Karpas-422 (cell line): Measurements from ENCODE around the gene BRINP1. TPM values are rescaled to one million over a fixed set of nuclear protein-coding genes. Genes with fewer than 3 reads are reported as not detected.

ENCODE experiments used
- DNase-seq: peaks from one replicate; pipeline ENCODE4 v3.0.0-alpha.2; 2015
- H2AFZ ChIP-seq: fragments of 200-600 bp; sonication (generic); 2 replicates; pipeline ENCODE4 v1.6.1; 2014; ENCODE audit warnings: antibody characterized with exemption, low read length, mixed read lengths
- H3K27ac ChIP-seq: fragments of 200-600 bp; sonication (generic); 2 replicates; pipeline ENCODE4 v1.5.1; 2014; ENCODE audit warnings: mild to moderate bottlenecking, low read length, moderate library complexity
- H3K27me3 ChIP-seq: fragments of 200-600 bp; sonication (generic); 2 replicates; pipeline ENCODE4 v1.6.1; 2014; ENCODE audit warnings: low read length, mixed read lengths
- H3K36me3 ChIP-seq: fragments of 200-600 bp; sonication (generic); 2 replicates; pipeline ENCODE4 v1.6.1; 2014; ENCODE audit warnings: low read length, mixed read lengths; ENCODE audit not compliant: insufficient read depth
- H3K4me1 ChIP-seq: fragments of 200-600 bp; sonication (generic); 2 replicates; pipeline ENCODE4 v1.6.1; 2014; ENCODE audit warnings: mild to moderate bottlenecking, low read length, mixed read lengths
- H3K4me2 ChIP-seq: fragments of 200-600 bp; sonication (generic); 2 replicates; pipeline ENCODE4 v1.6.1; 2014; ENCODE audit warnings: low read length, low read depth, mild to moderate bottlenecking; ENCODE audit not compliant: poor library complexity, severe bottlenecking
- H3K4me3 ChIP-seq: fragments of 200-600 bp; sonication (generic); 2 replicates; pipeline ENCODE4 v1.5.1; 2014; ENCODE audit warnings: mild to moderate bottlenecking, antibody characterized with exemption, low read length, mixed read lengths
- H3K79me2 ChIP-seq: fragments of 200-600 bp; sonication (generic); 2 replicates; pipeline ENCODE4 v1.6.1; 2014; ENCODE audit warnings: mild to moderate bottlenecking, low read length, mixed read lengths
- H3K9ac ChIP-seq: fragments of 200-600 bp; sonication (generic); 2 replicates; pipeline ENCODE4 v1.6.0; 2014; ENCODE audit warnings: low read length
- H3K9me2 ChIP-seq: fragments of 200-600 bp; sonication (generic), shearing (Covaris generic); replicated peaks from 2 replicates; pipeline ENCODE4 v1.6.0; 2014; ENCODE audit warnings: mild to moderate bottlenecking, low read length, moderate library complexity; ENCODE audit not compliant: insufficient read depth
- H3K9me3 ChIP-seq: fragments of 300-700, 200-600 bp; sonication (generic); 2 replicates; pipeline ENCODE4 v1.6.1; 2014; ENCODE audit warnings: low read length, mixed read lengths
- H4K20me1 ChIP-seq: fragments of 200-600 bp; sonication (generic); 2 replicates; pipeline ENCODE4 v1.6.1; 2014; ENCODE audit warnings: mild to moderate bottlenecking, antibody characterized with exemption, low read length, low read depth; ENCODE audit not compliant: insufficient read depth
- total RNA-seq: library from RNA; depleted of rRNA; stranded (reverse); fragments of >200 nt; shearing (Covaris generic); gene quantifications from 2 replicates; pipeline ENCODE4 v1.2.3, GENCODE V29; 2014; ENCODE audit warnings: low replicate concordance

The BRINP1 gene
- total RNA-seq, 1 experiment from 2014 or later = not detected

DNA sequence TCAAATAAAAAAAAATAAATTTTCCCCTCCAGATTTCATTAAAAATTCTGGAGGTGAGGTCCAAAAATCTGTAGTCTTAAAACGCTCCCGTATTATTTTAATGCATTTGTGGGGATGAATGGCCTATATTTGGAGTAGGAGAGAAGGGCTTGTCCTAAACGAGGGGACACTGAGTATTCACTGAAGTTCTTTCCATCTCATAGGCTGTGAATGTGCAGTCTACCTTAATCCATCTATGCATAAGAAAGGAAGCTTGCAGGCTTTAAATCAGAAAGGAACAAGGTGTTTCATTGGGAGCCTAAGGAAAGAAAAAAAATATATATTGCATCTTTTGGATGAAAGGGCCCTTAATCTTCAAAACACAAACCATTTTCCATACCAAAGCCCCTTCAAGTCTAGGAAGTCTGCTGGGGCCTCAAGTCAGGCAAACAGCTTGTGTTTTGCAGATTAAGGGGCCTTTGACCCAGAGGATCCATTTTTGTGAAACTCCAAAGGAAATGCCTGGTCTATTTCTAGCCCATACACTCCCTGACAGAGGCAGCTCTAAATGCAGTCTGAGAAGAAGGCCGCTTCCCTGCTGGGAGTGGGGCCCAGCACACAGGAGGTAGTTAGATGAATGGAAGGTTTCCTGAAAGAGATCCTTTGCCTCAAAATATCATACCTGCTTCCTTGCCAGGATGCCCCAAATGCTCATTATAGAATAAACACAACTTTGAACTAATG is 35.6 kb downstream of the BRINP1 start:
- Histone ChIP-seq H2AFZ (no peak overlapping the region), H3K79me2 (no peaks in the 10 kb centered on the region), H3K9me2 (no peaks in the 10 kb centered on the region), H3K27me3 (no peaks in the 10 kb centered on the region), H4K20me1 (no peaks in the 10 kb centered on the region), H3K36me3 (no peaks in the 10 kb centered on the region), H3K27ac (no peak overlapping the region), H3K4me3 (no peak overlapping the region), H3K4me1 (no peaks in the 10 kb centered on the region), H3K9ac (no peak overlapping the region), H3K4me2 (no peak overlapping the region), H3K9me3 (peaks cover 14% of the 10 kb centered on the region)
- DNase-seq = no peak

DNA sequence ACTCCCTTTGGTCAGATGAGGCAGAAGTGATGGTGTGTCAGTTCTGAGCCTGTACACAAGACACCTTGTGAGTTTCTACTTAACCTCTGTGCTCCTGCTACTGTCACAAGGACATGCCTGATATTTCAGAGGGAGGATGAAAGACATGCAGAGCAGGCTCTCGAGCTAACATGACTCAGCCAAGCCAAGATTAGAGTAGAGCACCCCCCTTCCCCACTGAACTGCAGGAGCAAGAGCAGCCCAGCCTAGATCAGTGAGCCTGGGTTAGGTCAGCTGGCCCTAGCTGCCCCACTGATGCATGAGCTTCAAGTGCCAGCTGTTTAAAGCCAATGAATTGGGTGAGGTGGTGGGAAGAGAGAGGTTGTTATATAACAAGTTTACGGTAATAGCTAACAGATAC is 36.7 kb downstream of the BRINP1 start:
- Histone ChIP-seq H3K4me3 (no peak overlapping the region), H3K4me2 (no peak overlapping the region), H3K4me1 (no peaks in the 10 kb centered on the region), H2AFZ (no peak overlapping the region), H3K9me2 (no peaks in the 10 kb centered on the region), H4K20me1 (no peaks in the 10 kb centered on the region), H3K27ac (no peak overlapping the region), H3K36me3 (no peaks in the 10 kb centered on the region), H3K79me2 (no peaks in the 10 kb centered on the region), H3K9ac (no peak overlapping the region), H3K9me3 (peaks cover 18% of the 10 kb centered on the region), H3K27me3 (no peaks in the 10 kb centered on the region)
- DNase-seq = no peak

DNA sequence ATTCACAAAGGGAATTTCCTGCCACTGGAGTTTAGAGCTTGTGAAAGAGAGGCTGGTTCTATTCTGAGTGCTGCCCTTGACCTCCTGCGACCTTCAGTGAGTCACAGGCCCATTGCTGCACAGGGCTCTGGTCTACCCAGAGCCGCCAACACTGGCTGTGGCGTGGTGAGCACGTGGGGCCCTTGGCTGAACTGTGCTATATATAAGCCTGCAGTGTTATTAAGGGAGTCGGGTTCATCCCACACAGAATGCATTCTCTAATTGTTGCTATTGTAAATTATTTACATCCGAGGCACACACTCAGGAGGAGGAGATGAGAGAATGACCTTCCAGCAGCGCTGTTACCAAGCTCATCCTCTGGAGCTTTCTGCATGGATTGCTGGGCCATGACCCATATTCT is 47.1 kb downstream of the BRINP1 start:
- peaks cover 3% of the 10 kb centered on the region for H3K9me3 ChIP-seq

DNA sequence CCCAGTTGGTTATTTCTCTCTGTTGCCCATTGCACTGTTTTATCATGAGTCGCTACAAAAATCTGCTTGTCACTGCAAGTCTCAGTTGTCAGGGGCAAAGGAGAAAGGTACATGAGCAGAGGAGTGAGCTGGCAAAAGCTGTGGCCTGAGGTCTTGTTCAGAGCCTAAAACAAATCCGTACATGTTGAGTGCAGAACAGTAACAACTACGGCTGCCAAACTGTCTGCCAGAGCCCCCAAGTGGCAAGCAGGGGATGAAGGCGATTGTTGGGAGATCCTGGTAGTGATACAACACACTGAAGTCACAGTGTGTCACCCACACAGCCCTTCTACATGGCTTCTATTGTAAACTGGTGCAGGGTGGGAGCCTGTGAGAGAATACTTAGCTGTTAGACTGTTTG is 50.9 kb downstream of the BRINP1 start:
- no peak for DNase-seq
- no peak overlapping the region for H3K4me3 ChIP-seq
- H3K27me3 ChIP-seq = no peaks in the 10 kb centered on the region
- H3K36me3 ChIP-seq = no peaks in the 10 kb centered on the region
- no peaks in the 10 kb centered on the region for H3K9me2 ChIP-seq
- H3K27ac ChIP-seq = no peak overlapping the region
- H4K20me1 ChIP-seq = no peaks in the 10 kb centered on the region
- no peaks in the 10 kb centered on the region for H3K4me1 ChIP-seq
- peaks cover 3% of the 10 kb centered on the region for H3K9me3 ChIP-seq
- H3K4me2 ChIP-seq = no peak overlapping the region
- no peaks in the 10 kb centered on the region for H3K79me2 ChIP-seq
- H2AFZ ChIP-seq = no peak overlapping the region
- no peak overlapping the region for H3K9ac ChIP-seq

More for the DNA sequence above, 47.1 kb downstream of the BRINP1 start:
- H3K79me2 ChIP-seq = no peaks in the 10 kb centered on the region
- no peaks in the 10 kb centered on the region for H3K4me1 ChIP-seq
- no peaks in the 10 kb centered on the region for H3K36me3 ChIP-seq
- H3K9me2 ChIP-seq = no peaks in the 10 kb centered on the region
- no peak overlapping the region for H3K9ac ChIP-seq
- DNase-seq = no peak
- H3K4me3 ChIP-seq = no peak overlapping the region
- no peak overlapping the region for H3K4me2 ChIP-seq
- no peak overlapping the region for H2AFZ ChIP-seq
- H3K27me3 ChIP-seq = no peaks in the 10 kb centered on the region; the same call in 1 of the 2 replicates
- H4K20me1 ChIP-seq = no peaks in the 10 kb centered on the region
- no peak overlapping the region for H3K27ac ChIP-seq

DNA sequence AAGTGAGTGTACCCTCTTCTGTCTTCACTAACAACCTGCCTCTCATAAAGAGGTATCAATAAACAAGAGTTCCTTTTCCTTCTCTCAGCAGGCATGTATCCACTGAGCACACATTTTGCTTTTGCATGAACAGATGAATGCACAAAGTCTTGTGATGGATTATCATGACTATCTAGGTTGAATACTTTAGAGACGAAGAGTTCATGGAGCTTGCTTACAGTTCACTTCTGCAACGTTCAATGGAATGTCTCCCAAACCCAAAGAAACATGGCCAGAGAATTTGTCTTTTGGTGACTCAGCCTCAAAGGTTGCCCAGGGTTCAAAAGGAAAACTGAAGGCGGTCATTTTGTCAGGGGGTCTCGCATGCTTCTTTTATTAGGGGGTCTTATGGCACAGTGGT is 55.4 kb downstream of the BRINP1 start:
- no peak for DNase-seq
- Histone ChIP-seq H3K9ac (no peak overlapping the region), H3K9me2 (no peaks in the 10 kb centered on the region)

DNA sequence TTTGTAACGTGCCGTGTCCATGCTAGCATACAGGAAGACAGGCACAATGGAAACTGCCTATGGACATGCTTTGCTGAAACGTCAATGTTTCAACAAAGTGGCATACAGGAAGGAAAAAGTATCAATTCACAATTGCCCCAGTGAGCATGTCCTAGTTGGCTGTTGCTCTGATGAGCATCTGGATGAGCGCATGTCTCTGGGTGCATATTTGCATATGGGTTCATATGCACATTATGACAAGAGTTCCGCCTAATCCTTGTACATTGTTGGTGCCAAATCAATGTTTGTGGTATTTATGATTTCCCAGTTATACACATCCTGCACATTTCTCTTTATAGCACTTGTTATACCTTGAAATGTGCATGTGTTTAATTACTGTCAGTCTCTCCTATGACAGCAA is 58.5 kb downstream of the BRINP1 start:
- Histone ChIP-seq H3K27ac (no peak overlapping the region), H3K9me2 (no peaks in the 10 kb centered on the region)

More for the DNA sequence above, 55.4 kb downstream of the BRINP1 start:
- Histone ChIP-seq H3K4me3 (no peak overlapping the region), H3K36me3 (no peaks in the 10 kb centered on the region), H3K9me3 (no peaks in the 10 kb centered on the region), H2AFZ (no peak overlapping the region), H3K79me2 (no peaks in the 10 kb centered on the region), H3K27ac (no peak overlapping the region), H3K27me3 (no peaks in the 10 kb centered on the region), H3K4me1 (no peaks in the 10 kb centered on the region), H3K4me2 (no peak overlapping the region), H4K20me1 (no peaks in the 10 kb centered on the region)

DNA sequence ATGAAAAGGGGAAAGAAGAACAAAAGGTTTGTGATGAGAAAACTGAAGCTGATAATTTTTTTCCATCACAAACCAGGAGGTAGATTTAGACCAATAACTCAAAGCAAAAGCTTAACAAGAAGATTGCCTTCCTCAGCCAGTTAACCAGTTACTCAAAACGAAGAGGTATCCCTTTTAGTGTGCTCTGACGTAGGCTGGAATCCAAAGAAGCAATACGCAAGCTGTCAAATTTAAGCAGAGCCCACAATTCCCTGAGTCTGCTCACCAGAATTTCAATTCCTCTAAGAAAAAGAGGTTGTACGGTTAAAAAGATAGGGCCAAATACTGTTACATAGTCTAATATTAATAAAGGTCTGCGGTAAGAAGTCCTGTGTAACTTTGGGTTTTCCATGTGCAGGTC is 61.8 kb downstream of the BRINP1 start:
- Histone ChIP-seq H3K4me1 (no peaks in the 10 kb centered on the region), H3K9ac (no peak overlapping the region), H2AFZ (no peak overlapping the region), H4K20me1 (no peaks in the 10 kb centered on the region), H3K9me2 (no peaks in the 10 kb centered on the region), H3K79me2 (no peaks in the 10 kb centered on the region), H3K36me3 (no peaks in the 10 kb centered on the region), H3K4me3 (no peak overlapping the region), H3K27ac (no peak overlapping the region), H3K27me3 (no peaks in the 10 kb centered on the region), H3K4me2 (no peak overlapping the region), H3K9me3 (no peaks in the 10 kb centered on the region)
- DNase-seq = no peak

More for the DNA sequence above, 58.5 kb downstream of the BRINP1 start:
- no peak overlapping the region for H2AFZ ChIP-seq
- H3K36me3 ChIP-seq = no peaks in the 10 kb centered on the region
- H3K9ac ChIP-seq = no peak overlapping the region
- no peaks in the 10 kb centered on the region for H3K27me3 ChIP-seq
- H3K4me3 ChIP-seq = no peak overlapping the region
- H3K4me2 ChIP-seq = no peak overlapping the region
- no peaks in the 10 kb centered on the region for H3K9me3 ChIP-seq
- no peaks in the 10 kb centered on the region for H4K20me1 ChIP-seq
- no peak for DNase-seq
- no peaks in the 10 kb centered on the region for H3K79me2 ChIP-seq
- no peaks in the 10 kb centered on the region for H3K4me1 ChIP-seq

DNA sequence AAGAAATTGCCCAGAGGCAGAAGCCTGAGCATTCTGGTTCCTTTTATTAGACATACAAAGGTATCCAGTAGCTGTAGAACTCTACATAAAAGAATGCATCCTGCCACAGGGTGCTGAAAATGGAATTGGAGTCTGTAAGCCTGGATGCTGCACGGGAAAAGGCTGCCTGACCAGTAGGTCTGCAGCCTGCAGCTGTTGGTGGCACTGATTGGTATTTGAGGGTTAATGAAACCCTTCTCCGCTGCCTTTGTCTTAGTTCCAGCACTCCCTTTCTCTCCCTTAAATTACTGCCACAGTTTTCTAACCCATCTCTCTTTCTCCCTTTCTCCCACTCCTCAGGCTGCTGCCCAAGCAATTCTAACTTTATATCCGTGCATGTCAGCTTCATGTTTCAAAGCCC is 64.7 kb downstream of the BRINP1 start:
- Histone ChIP-seq H3K9ac (no peak overlapping the region), H3K4me2 (no peak overlapping the region)

More for the DNA sequence above, 64.7 kb downstream of the BRINP1 start:
- H3K4me1 ChIP-seq = no peaks in the 10 kb centered on the region
- no peaks in the 10 kb centered on the region for H3K36me3 ChIP-seq
- no peak overlapping the region for H2AFZ ChIP-seq
- no peaks in the 10 kb centered on the region for H3K27me3 ChIP-seq
- no peak overlapping the region for H3K4me3 ChIP-seq
- H3K9me3 ChIP-seq = no peaks in the 10 kb centered on the region
- H4K20me1 ChIP-seq = no peaks in the 10 kb centered on the region
- no peaks in the 10 kb centered on the region for H3K9me2 ChIP-seq
- H3K27ac ChIP-seq = no peak overlapping the region
- H3K79me2 ChIP-seq = no peaks in the 10 kb centered on the region
- DNase-seq = no peak
